Measurements from ENCODE around the gene FERMT2.

The FERMT2 gene

GRCh38 chr14:52821805-52822250 lies 129.0 kb downstream of the FERMT2 start:
- TF ChIP-seq CTCF (conservative IDR thresholded peaks at IDR 0.05; ENCODE audit: low read length), result no peak
- DNase-seq (ENCODE audit: low read depth), result no peak
- H3K4me3 ChIP-seq (ENCODE audit: low read length), result no peak overlapping the region

- DNase-seq (ENCODE audit: low read depth), result no peak
- TF ChIP-seq CTCF (conservative IDR thresholded peaks at IDR 0.05; ENCODE audit: low read length), result no peak
Measured at GRCh38 chr14:52808101-52808500, 142.7 kb downstream of the FERMT2 start.

More at GRCh38 chr14:52808101-52808500, 142.7 kb downstream of the FERMT2 start:
- no peak overlapping the region for H3K4me3 ChIP-seq (ENCODE audit: low read length)
